ENCODE results near the gene ACO2.
A peak's percentile ranks its signal among the peaks of the same experiment; 100 is the strongest.

DNA sequence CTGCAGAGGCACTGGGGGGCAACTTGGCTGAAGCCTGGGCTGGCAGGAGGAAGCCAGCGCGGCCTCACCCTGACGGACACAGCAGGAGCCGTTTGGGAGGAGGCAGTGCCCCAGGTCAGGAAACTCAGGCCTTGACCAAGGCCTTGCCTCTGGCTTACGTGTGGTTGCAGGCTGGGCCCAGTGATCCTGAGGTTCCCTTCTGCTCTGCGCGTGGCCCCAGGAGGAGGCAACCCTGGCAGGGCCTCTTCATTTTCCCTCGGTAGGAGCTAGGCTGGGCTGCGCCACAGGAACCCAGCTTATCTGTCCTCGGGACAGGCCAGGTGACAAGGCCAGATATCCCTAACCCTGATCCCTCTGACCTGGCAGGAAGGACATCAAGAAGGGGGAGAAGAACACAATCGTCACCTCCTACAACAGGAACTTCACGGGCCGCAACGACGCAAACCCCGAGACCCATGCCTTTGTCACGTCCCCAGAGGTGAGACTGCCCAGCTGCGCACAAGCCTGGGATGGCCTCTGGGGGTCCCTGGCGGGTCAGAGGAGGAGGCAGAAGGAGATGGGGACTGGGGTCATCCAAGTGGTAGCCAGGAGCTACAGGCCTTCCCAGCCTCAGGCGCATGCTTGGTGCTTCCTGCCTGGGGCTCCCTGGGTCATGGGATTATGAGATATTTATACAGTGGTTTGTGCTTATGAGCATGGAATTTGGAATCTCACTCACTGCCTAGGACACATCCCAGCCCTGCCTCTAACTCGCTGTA is 54.7 kb downstream of the ACO2 start:
- TF ChIP-seq TAF1 (IDR thresholded peaks at IDR 0.05; ENCODE audit: borderline replicate concordance, low read depth, low read length): no peak
- 0 out of 2 replicates have a peak, but pooled peaks have one; percentile 20 for TF ChIP-seq POLR2AphosphoS5 (IDR thresholded peaks at IDR 0.05; ENCODE audit: low read depth, low read length)
- peak; percentile 21; the same call in 1 of the 2 replicates for TF ChIP-seq POLR2A (IDR thresholded peaks at IDR 0.05; ENCODE audit: low read depth, low read length)

All from GM12892 (cell line).